Mesenchymal stem cell (in vitro differentiated cells and primary cell): ENCODE data around the gene FBN2.

Source experiments
- DNase-seq: peaks from one replicate; pipeline ENCODE4 v3.0.0-alpha.2; 2013
- H2AFZ ChIP-seq: one replicate; pipeline ENCODE4 v1.6.1; 2013; ENCODE audit warnings: low read depth, mild to moderate bottlenecking, control low read depth, inconsistent platforms, low read length, moderate library complexity
- H2AK5ac ChIP-seq: 2 replicates; pipeline ENCODE4 v1.6.1; 2013; ENCODE audit warnings: low read length, moderate library complexity, mild to moderate bottlenecking, inconsistent platforms; ENCODE audit not compliant: severe bottlenecking
- H2BK120ac ChIP-seq: one replicate; pipeline ENCODE4 v1.6.1; 2013; ENCODE audit warnings: low read depth, mild to moderate bottlenecking, inconsistent platforms, low read length, moderate library complexity
- H2BK12ac ChIP-seq, 2 experiments: one replicate each; pipeline ENCODE4 v1.6.1; 2013; ENCODE audit warnings: inconsistent platforms in 2 of 2, low read length in 2 of 2, mild to moderate bottlenecking in 2 of 2, moderate library complexity in 2 of 2, control low read depth in 1 of 2
- H2BK15ac ChIP-seq: one replicate; pipeline ENCODE4 v1.6.1; 2013; ENCODE audit warnings: mild to moderate bottlenecking, low read depth, inconsistent platforms; ENCODE audit not compliant: poor library complexity, severe bottlenecking
- H2BK5ac ChIP-seq: 2 replicates; pipeline ENCODE4 v1.6.1; 2013; ENCODE audit warnings: low read depth, mild to moderate bottlenecking, low read length, control low read depth, inconsistent platforms; ENCODE audit not compliant: poor library complexity, severe bottlenecking
- H3K14ac ChIP-seq, 2 experiments: one replicate each; pipeline ENCODE4 v1.6.1; 2013; ENCODE audit warnings: inconsistent platforms in 2 of 2, low read length in 2 of 2, control low read depth in 1 of 2, mild to moderate bottlenecking in 1 of 2, moderate library complexity in 1 of 2
- H3K18ac ChIP-seq, 2 experiments: one replicate each; pipeline ENCODE4 v1.6.1; 2013; ENCODE audit warnings: inconsistent platforms in 2 of 2, low read length in 2 of 2, control low read depth in 1 of 2, low read depth in 1 of 2, mild to moderate bottlenecking in 1 of 2
- H3K23ac ChIP-seq, 2 experiments: one replicate each; pipeline ENCODE4 v1.6.1; 2013; ENCODE audit warnings: inconsistent platforms in 2 of 2, low read length in 2 of 2, mild to moderate bottlenecking in 2 of 2, moderate library complexity in 2 of 2, control low read depth in 1 of 2
- H3K27ac ChIP-seq: 2 replicates; pipeline ENCODE4 v1.5.1; 2013; ENCODE audit warnings: mild to moderate bottlenecking, moderate library complexity, low read length, control low read depth, inconsistent platforms; ENCODE audit not compliant: poor library complexity, severe bottlenecking
- H3K27me3 ChIP-seq, 2 experiments: 2 replicates each; pipeline versions ENCODE4 v1.6.1 to v1.7.0; 2013; ENCODE audit warnings: low read length in 2 of 2, mild to moderate bottlenecking in 2 of 2, moderate library complexity in 2 of 2, control low read depth in 1 of 2, inconsistent platforms in 1 of 2; ENCODE audit not compliant: control insufficient read depth in 1 of 2, insufficient read depth in 1 of 2
- H3K36me3 ChIP-seq, 2 experiments: 2 replicates each; pipeline versions ENCODE4 v1.6.1 to v1.7.0; 2013; ENCODE audit warnings: low read length in 2 of 2, control low read depth in 1 of 2, inconsistent platforms in 1 of 2, low read depth in 1 of 2, mild to moderate bottlenecking in 1 of 2; ENCODE audit not compliant: insufficient read depth in 2 of 2, control insufficient read depth in 1 of 2
- H3K4ac ChIP-seq, 2 experiments: one replicate each; pipeline ENCODE4 v1.6.1; 2013; ENCODE audit warnings: inconsistent platforms in 2 of 2, low read length in 2 of 2, mild to moderate bottlenecking in 2 of 2, moderate library complexity in 2 of 2, control low read depth in 1 of 2, low read depth in 1 of 2
- H3K4me1 ChIP-seq: 2 replicates; pipeline ENCODE4 v1.6.1; 2013; ENCODE audit warnings: low read depth, low read length, control low read depth; ENCODE audit not compliant: control insufficient read depth, insufficient read depth
- H3K4me2 ChIP-seq: 2 replicates; pipeline ENCODE4 v1.6.1; 2013; ENCODE audit warnings: low read length, mild to moderate bottlenecking, inconsistent platforms; ENCODE audit not compliant: poor library complexity, severe bottlenecking
- H3K4me3 ChIP-seq, 2 experiments: 2 replicates each; pipeline versions ENCODE4 v1.5.1 to v1.7.0; 2013; ENCODE audit warnings: low read length in 2 of 2, mild to moderate bottlenecking in 2 of 2, control low read depth in 1 of 2, low read depth in 1 of 2; ENCODE audit not compliant: insufficient read depth in 1 of 2
- H3K79me1 ChIP-seq: replicated peaks from 2 replicates; pipeline ENCODE4 v1.6.1; 2013; ENCODE audit warnings: mild to moderate bottlenecking, control low read depth, low read length, inconsistent platforms; ENCODE audit not compliant: poor library complexity, severe bottlenecking
- H3K9ac ChIP-seq: 2 replicates; pipeline ENCODE4 v1.7.0; 2013; ENCODE audit warnings: mild to moderate bottlenecking, low read length, moderate library complexity
- H3K9me3 ChIP-seq: 2 replicates; pipeline ENCODE4 v1.7.0; 2013; ENCODE audit warnings: mild to moderate bottlenecking, low read length; ENCODE audit not compliant: control insufficient read depth
- H4K8ac ChIP-seq: one replicate; pipeline ENCODE4 v1.6.1; 2013; ENCODE audit warnings: inconsistent platforms, mild to moderate bottlenecking, low read length, moderate library complexity
- H4K91ac ChIP-seq: one replicate; pipeline ENCODE4 v1.6.1; 2013; ENCODE audit warnings: mild to moderate bottlenecking, low read length, inconsistent platforms
- WGBS: methylation state at CpG from one replicate; pipeline ENCODE4 v1.1.7; 2013; ENCODE audit warnings: mixed read lengths; 5-methylcytosine and 5-hydroxymethylcytosine counted together

Gene FBN2

DNA sequence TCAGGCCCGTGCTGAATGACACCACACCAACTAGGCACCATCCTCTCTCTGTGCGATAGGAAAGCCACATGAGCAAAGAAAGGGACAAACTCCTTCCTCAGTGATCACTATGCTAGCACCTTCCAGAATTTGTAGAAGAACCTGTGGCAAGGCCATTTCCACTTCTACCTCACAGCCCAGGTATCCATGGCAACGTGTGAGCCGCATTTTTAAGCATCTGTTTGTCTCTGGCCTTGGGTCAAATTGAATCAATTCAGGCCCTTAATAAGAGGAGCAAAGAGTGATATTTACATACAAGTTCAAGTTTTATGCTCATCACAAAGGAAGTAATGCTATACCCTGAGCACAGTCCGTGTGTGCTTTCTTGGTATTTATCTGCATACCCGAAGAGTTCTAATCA lies 275.1 kb downstream of the FBN2 start:
- H4K91ac ChIP-seq = no peak overlapping the region
- no peak overlapping the region for H2BK15ac ChIP-seq
- H3K18ac ChIP-seq = peak overlapping the region in 1 of 2 experiments; percentile 26
- 97% methylated on average over 6 of the region's 6 CpGs for WGBS
- H3K79me1 ChIP-seq = no peaks in the 10 kb centered on the region
- peak overlapping the region in 1 of 2 experiments; percentile 44 for H3K14ac ChIP-seq
- no peak overlapping the region for H3K9ac ChIP-seq
- no peak overlapping the region for H2AK5ac ChIP-seq
- H2BK12ac ChIP-seq = no peak overlapping the region
- H4K8ac ChIP-seq = no peak overlapping the region
- H2AFZ ChIP-seq = no peak overlapping the region
- no peak overlapping the region for H2BK5ac ChIP-seq
- no peak overlapping the region for H3K4me2 ChIP-seq
- peaks cover 18 to 43% of the 10 kb centered on the region in 2 experiments for H3K36me3 ChIP-seq
- H3K4me3 ChIP-seq = no peak overlapping the region
- no peak overlapping the region for H3K23ac ChIP-seq
- H3K4me1 ChIP-seq = no peaks in the 10 kb centered on the region
- H3K27me3 ChIP-seq = no peaks in the 10 kb centered on the region
- H2BK120ac ChIP-seq = no peak overlapping the region
- H3K27ac ChIP-seq = no peak overlapping the region
- DNase-seq = no peak
- no peak overlapping the region for H3K4ac ChIP-seq
- no peaks in the 10 kb centered on the region for H3K9me3 ChIP-seq

- no peak overlapping the region for H3K9ac ChIP-seq
- no peaks in the 10 kb centered on the region for H3K9me3 ChIP-seq
- no peak overlapping the region for H2BK15ac ChIP-seq
- no peak overlapping the region for H3K4me2 ChIP-seq
- H3K79me1 ChIP-seq = no peaks in the 10 kb centered on the region
- no peak overlapping the region for H4K91ac ChIP-seq
- H3K18ac ChIP-seq = no peak overlapping the region
- 83% methylated on average over 11 of the region's 11 CpGs for WGBS
- no peak overlapping the region for H2AFZ ChIP-seq
- H3K23ac ChIP-seq = no peak overlapping the region
- H2BK120ac ChIP-seq = no peak overlapping the region
- DNase-seq = peak; percentile 7
- no peak overlapping the region for H2BK12ac ChIP-seq
- H3K27ac ChIP-seq = no peak overlapping the region
- no peak overlapping the region for H3K4ac ChIP-seq
- H2BK5ac ChIP-seq = no peak overlapping the region
- no peak overlapping the region for H4K8ac ChIP-seq
- H2AK5ac ChIP-seq = no peak overlapping the region
- peaks cover 18 to 46% of the 10 kb centered on the region in 2 experiments for H3K36me3 ChIP-seq
- no peaks in the 10 kb centered on the region for H3K27me3 ChIP-seq
- H3K4me3 ChIP-seq = no peak overlapping the region
- H3K14ac ChIP-seq = no peak overlapping the region
- no peaks in the 10 kb centered on the region for H3K4me1 ChIP-seq
Measured at GRCh38 chr5:128259607-128260021, 278.4 kb downstream of the FBN2 start.

DNA sequence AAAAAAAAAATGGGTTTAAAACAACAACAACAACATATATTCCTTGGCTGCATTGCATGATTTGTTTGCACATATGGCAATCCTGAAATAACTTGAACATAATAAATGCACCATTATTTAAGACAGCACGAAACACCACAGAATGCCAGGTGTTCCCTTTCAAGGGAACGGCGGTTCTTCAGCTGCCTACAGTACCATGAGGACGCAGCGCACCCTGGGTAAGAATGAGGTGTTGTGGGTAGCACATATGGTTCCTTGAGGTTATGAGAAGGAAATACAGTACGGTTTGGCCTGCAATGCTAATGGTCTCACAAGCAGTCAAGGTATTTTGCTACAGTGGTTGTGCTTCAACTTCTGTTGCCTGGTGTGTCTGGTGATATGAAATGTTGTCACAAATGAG lies 279.7 kb downstream of the FBN2 start:
- H3K4me3 ChIP-seq = no peak overlapping the region

DNA sequence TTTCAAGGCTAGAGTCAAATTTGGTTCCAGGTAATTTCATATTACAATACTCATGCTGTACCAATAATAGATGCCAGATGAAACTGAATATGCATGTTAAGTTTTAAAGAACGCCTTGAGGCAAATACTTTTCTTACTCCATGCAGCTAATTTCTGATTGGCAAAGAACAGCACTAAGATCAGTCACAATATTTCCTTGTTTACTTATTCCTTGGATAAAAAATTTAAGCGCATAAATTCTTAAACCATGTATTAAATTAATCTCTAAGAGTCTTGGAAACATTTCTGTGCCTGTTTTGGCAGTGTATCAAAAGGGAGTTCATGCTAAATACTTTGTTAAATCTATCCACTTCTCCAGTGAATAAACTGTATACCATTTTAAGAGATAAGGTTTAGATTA lies 281.0 kb downstream of the FBN2 start:
- no peaks in the 10 kb centered on the region for H3K27me3 ChIP-seq
- H2AK5ac ChIP-seq = no peak overlapping the region
- no peaks in the 10 kb centered on the region for H3K9me3 ChIP-seq
- no peak overlapping the region for H3K4me2 ChIP-seq
- no peak overlapping the region for H4K8ac ChIP-seq
- H3K4ac ChIP-seq = no peak overlapping the region
- no peak overlapping the region for H2AFZ ChIP-seq
- H2BK15ac ChIP-seq = no peak overlapping the region
- no peak overlapping the region for H2BK12ac ChIP-seq
- H3K4me1 ChIP-seq = no peaks in the 10 kb centered on the region
- no peak overlapping the region for H2BK5ac ChIP-seq
- no peak overlapping the region for H3K27ac ChIP-seq
- H3K14ac ChIP-seq = no peak overlapping the region
- H3K4me3 ChIP-seq = no peak overlapping the region
- H4K91ac ChIP-seq = no peak overlapping the region
- no peak overlapping the region for H2BK120ac ChIP-seq
- no peak overlapping the region for H3K18ac ChIP-seq
- no peak for DNase-seq
- H3K9ac ChIP-seq = no peak overlapping the region
- H3K36me3 ChIP-seq = peaks cover 9 to 32% of the 10 kb centered on the region in 2 experiments
- H3K23ac ChIP-seq = no peak overlapping the region
- 88% methylated on average over 1 of the region's 2 CpGs for whole genome bisulfite sequencing
- H3K79me1 ChIP-seq = no peaks in the 10 kb centered on the region

More for the DNA sequence above, 279.7 kb downstream of the FBN2 start:
- 92% methylated on average over 6 of the region's 6 CpGs for WGBS
- Histone ChIP-seq H2BK15ac (no peak overlapping the region), H3K4ac (no peak overlapping the region), H3K4me2 (no peak overlapping the region), H2BK12ac (no peak overlapping the region), H3K14ac (no peak overlapping the region), H3K9me3 (no peaks in the 10 kb centered on the region), H3K79me1 (no peaks in the 10 kb centered on the region), H2AFZ (no peak overlapping the region), H3K4me1 (no peaks in the 10 kb centered on the region), H3K9ac (no peak overlapping the region), H3K18ac (no peak overlapping the region), H3K23ac (no peak overlapping the region), H3K27me3 (no peaks in the 10 kb centered on the region), H4K8ac (no peak overlapping the region), H2AK5ac (no peak overlapping the region), H3K36me3 (peaks cover 16 to 44% of the 10 kb centered on the region in 2 experiments), H3K27ac (no peak overlapping the region), H2BK5ac (no peak overlapping the region), H2BK120ac (no peak overlapping the region), H4K91ac (peak overlapping the region; percentile 25)
- no peak for DNase-seq
